Measurements from ENCODE around the gene CHRNB2. TPM values are rescaled to one million over a fixed set of nuclear protein-coding genes. Genes with fewer than 3 reads are reported as not detected.

CHRNB2 gene
- total RNA-seq, 1 experiment from 2014 or later = 0.21 TPM

- Histone ChIP-seq H3K9me3 (ENCODE audit: control insufficient read depth, insufficient read depth, low read depth, low read length) (peaks cover 17% of the 10 kb centered on the region; the same call in 1 of the 2 replicates), H3K27me3 (ENCODE audit: control insufficient read depth, insufficient read depth, low read length) (peaks cover 7% of the 10 kb centered on the region; the same call in 1 of the 2 replicates), H3K4me1 (ENCODE audit: control insufficient read depth, insufficient read depth, low read length) (peaks cover 10% of the 10 kb centered on the region; the same call in 1 of the 2 replicates), H3K27ac (ENCODE audit: low read length) (peak overlapping the region; percentile 99), H3K4me3 (ENCODE audit: low read depth in 2 of 2, low read length in 2 of 2) (peak overlapping the region; percentile 81 to 88), H3K36me3 (ENCODE audit: control insufficient read depth, insufficient read depth, low read length) (peaks cover under 1% of the 10 kb centered on the region)
- CTCF ChIA-PET = no interaction called here
- ATAC-seq (peak; percentile 37; the same call in 1 of the 2 replicates), DNase-seq (ENCODE audit: low read depth, low spot score) (no peak)
- intact Hi-C loops (cut with micrococcal nuclease; ENCODE audit: unreplicated experiment) = no loop called here
- TSS peak; percentile 97 for BruUV-seq (replicated peaks)
- in situ Hi-C loops (cut with HindIII; ENCODE audit: low pct_unique_long_range_greater_than_20kb, low sequenced_read_pairs) = no loop called here
- POLR2A ChIA-PET = no interaction called here
- TF ChIP-seq SIN3A (IDR thresholded peaks at IDR 0.05; ENCODE audit: borderline replicate concordance, insufficient read depth, low read depth, low read length) (no peak), TCF7L2 (IDR thresholded peaks at IDR 0.05; ENCODE audit: low read depth, low read length) (no peak), POLR2AphosphoS5 (IDR thresholded peaks at IDR 0.05; ENCODE audit: low read depth, low read length) (no peak)
- TF ChIP-seq, protein P1, sequence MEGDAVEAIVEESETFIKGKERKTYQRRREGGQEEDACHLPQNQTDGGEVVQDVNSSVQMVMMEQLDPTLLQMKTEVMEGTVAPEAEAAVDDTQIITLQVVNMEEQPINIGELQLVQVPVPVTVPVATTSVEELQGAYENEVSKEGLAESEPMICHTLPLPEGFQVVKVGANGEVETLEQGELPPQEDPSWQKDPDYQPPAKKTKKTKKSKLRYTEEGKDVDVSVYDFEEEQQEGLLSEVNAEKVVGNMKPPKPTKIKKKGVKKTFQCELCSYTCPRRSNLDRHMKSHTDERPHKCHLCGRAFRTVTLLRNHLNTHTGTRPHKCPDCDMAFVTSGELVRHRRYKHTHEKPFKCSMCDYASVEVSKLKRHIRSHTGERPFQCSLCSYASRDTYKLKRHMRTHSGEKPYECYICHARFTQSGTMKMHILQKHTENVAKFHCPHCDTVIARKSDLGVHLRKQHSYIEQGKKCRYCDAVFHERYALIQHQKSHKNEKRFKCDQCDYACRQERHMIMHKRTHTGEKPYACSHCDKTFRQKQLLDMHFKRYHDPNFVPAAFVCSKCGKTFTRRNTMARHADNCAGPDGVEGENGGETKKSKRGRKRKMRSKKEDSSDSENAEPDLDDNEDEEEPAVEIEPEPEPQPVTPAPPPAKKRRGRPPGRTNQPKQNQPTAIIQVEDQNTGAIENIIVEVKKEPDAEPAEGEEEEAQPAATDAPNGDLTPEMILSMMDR (IDR thresholded peaks at IDR 0.05) = no peak
- TF ChIP-seq, protein P2, sequence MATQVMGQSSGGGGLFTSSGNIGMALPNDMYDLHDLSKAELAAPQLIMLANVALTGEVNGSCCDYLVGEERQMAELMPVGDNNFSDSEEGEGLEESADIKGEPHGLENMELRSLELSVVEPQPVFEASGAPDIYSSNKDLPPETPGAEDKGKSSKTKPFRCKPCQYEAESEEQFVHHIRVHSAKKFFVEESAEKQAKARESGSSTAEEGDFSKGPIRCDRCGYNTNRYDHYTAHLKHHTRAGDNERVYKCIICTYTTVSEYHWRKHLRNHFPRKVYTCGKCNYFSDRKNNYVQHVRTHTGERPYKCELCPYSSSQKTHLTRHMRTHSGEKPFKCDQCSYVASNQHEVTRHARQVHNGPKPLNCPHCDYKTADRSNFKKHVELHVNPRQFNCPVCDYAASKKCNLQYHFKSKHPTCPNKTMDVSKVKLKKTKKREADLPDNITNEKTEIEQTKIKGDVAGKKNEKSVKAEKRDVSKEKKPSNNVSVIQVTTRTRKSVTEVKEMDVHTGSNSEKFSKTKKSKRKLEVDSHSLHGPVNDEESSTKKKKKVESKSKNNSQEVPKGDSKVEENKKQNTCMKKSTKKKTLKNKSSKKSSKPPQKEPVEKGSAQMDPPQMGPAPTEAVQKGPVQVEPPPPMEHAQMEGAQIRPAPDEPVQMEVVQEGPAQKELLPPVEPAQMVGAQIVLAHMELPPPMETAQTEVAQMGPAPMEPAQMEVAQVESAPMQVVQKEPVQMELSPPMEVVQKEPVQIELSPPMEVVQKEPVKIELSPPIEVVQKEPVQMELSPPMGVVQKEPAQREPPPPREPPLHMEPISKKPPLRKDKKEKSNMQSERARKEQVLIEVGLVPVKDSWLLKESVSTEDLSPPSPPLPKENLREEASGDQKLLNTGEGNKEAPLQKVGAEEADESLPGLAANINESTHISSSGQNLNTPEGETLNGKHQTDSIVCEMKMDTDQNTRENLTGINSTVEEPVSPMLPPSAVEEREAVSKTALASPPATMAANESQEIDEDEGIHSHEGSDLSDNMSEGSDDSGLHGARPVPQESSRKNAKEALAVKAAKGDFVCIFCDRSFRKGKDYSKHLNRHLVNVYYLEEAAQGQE (IDR thresholded peaks at IDR 0.05; ENCODE audit: insufficient read depth in 1 of 2, low read depth in 2 of 2, low read length in 1 of 2) = no peak
These were observed 60.5 kb downstream of the CHRNB2 start for GRCh38 chr1:154628121-154628405.

DNA sequence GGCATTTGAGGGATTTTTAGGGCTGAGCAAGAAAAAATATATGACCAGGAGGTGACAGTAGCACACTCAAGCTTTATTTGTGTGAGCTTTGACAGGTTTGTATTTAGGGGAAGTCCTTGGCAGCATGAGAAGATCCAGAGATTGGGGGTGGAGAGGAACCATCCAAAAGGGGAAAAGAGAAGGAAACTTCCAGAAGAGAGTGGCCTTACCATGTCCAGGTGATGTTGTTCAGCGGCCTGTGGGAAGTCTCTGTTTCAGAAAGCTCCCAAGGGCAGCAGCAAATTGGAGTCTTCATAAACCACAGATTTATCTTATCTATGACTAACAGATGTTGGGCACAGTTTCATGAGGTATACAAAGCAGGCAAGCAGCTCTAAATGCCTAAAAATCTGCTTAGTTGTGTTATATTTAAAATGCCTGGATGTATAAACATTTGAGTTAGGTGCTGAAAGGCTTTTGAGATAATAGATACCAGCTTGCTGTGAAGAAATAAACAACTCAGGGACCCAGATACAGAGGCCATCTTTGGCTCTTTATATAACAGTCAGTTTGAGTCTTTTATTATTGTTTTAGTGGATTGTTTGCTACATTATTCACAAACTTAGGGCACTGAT is 61.6 kb downstream of the CHRNB2 start:
- peaks cover 17% of the 10 kb centered on the region; the same call in 1 of the 2 replicates for H3K9me3 ChIP-seq (ENCODE audit: control insufficient read depth, insufficient read depth, low read depth, low read length)
- no peak for DNase-seq (ENCODE audit: low read depth, low spot score)
- intact Hi-C loops (cut with micrococcal nuclease; ENCODE audit: unreplicated experiment) = no loop called here
- CTCF ChIA-PET = no interaction called here
- ATAC-seq = no peak
- in situ Hi-C loops (cut with HindIII; ENCODE audit: low pct_unique_long_range_greater_than_20kb, low sequenced_read_pairs) = no loop called here
- H3K4me1 ChIP-seq (ENCODE audit: control insufficient read depth, insufficient read depth, low read length) = peaks cover 10% of the 10 kb centered on the region; the same call in 1 of the 2 replicates
- POLR2A ChIA-PET = interaction anchor here (0.7 kb wide), 1 partner anchor 24 kb away, joined by 10 read pairs; no protein-coding TSS in a partner anchor
- H3K36me3 ChIP-seq (ENCODE audit: control insufficient read depth, insufficient read depth, low read length) = no peaks in the 10 kb centered on the region; the same call in none of the 2 replicates
- no peak overlapping the region; the same call in 1 of the 2 replicates for H3K27ac ChIP-seq (ENCODE audit: low read length)
- no peak overlapping the region for H3K4me3 ChIP-seq (ENCODE audit: low read depth in 2 of 2, low read length in 2 of 2)
- no TSS peak for BruUV-seq (replicated peaks)
- peaks cover 10% of the 10 kb centered on the region for H3K27me3 ChIP-seq (ENCODE audit: control insufficient read depth, insufficient read depth, low read length)
- TF ChIP-seq TCF7L2 (IDR thresholded peaks at IDR 0.05; ENCODE audit: low read depth, low read length) (no peak), POLR2AphosphoS5 (IDR thresholded peaks at IDR 0.05; ENCODE audit: low read depth, low read length) (no peak)
- TF ChIP-seq, protein P2 (IDR thresholded peaks at IDR 0.05; ENCODE audit: insufficient read depth in 1 of 2, low read depth in 2 of 2, low read length in 1 of 2) = no peak
- TF ChIP-seq, protein P1 (IDR thresholded peaks at IDR 0.05) = no peak

Data from Panc1 (cell line).